ENCODE results near the gene RAD9A. TPM values are rescaled to one million over a fixed set of nuclear protein-coding genes. Genes with fewer than 3 reads are reported as not detected.
"Not testable (repeated sequence)": the region's sequence is repeated elsewhere in the genome, so short reads cannot be mapped to it uniquely, and the experiment has no call there.

The RAD9A gene
- total RNA-seq, 1 donor from 2014 or later, result 22.6 TPM

- Histone ChIP-seq H3K27me3 (no peaks in the 10 kb centered on the region), H3K4me3 (peak overlapping the region; percentile 75 to 90), H3K36me3 (no peaks in the 10 kb centered on the region), H3K9me3 (no peaks in the 10 kb centered on the region), H3K27ac (peak overlapping the region; percentile 90 to 98), H3K4me1 (peaks cover 9 to 40% of the 10 kb centered on the region in 2 donors)
- TF ChIP-seq, protein P1, sequence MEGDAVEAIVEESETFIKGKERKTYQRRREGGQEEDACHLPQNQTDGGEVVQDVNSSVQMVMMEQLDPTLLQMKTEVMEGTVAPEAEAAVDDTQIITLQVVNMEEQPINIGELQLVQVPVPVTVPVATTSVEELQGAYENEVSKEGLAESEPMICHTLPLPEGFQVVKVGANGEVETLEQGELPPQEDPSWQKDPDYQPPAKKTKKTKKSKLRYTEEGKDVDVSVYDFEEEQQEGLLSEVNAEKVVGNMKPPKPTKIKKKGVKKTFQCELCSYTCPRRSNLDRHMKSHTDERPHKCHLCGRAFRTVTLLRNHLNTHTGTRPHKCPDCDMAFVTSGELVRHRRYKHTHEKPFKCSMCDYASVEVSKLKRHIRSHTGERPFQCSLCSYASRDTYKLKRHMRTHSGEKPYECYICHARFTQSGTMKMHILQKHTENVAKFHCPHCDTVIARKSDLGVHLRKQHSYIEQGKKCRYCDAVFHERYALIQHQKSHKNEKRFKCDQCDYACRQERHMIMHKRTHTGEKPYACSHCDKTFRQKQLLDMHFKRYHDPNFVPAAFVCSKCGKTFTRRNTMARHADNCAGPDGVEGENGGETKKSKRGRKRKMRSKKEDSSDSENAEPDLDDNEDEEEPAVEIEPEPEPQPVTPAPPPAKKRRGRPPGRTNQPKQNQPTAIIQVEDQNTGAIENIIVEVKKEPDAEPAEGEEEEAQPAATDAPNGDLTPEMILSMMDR (IDR thresholded peaks at IDR 0.05), result no peak
- no peak for DNase-seq (ENCODE audit: low spot score in 2 of 2)
- intact Hi-C loops (cut with DNase I), result loop anchor here (2.0 kb wide), 1 partner anchor 19 kb away; no protein-coding TSS in a partner anchor
These were observed 29.7 kb downstream of the RAD9A start for GRCh38 chr11:67421430-67422031.

- Histone ChIP-seq H3K27ac (no peak overlapping the region), H3K9me3 (no peaks in the 10 kb centered on the region), H3K4me1 (peaks cover 9 to 33% of the 10 kb centered on the region in 2 donors), H3K36me3 (no peaks in the 10 kb centered on the region), H3K27me3 (no peaks in the 10 kb centered on the region), H3K4me3 (no peak overlapping the region)
- TF ChIP-seq, protein P1 (IDR thresholded peaks at IDR 0.05), result no peak
- intact Hi-C loops (cut with DNase I), result no loop called here
- no peak for DNase-seq (ENCODE audit: low spot score in 2 of 2)
These were observed 31.1 kb downstream of the RAD9A start for GRCh38 chr11:67422891-67423290.

- no peak overlapping the region for H3K27ac ChIP-seq
- no peaks in the 10 kb centered on the region for H3K36me3 ChIP-seq
- no peaks in the 10 kb centered on the region for H3K9me3 ChIP-seq
- peaks cover 9 to 28% of the 10 kb centered on the region in 2 donors for H3K4me1 ChIP-seq
- no peaks in the 10 kb centered on the region for H3K27me3 ChIP-seq
- no peak for DNase-seq (ENCODE audit: low spot score in 2 of 2)
- intact Hi-C loops (cut with DNase I), result no loop called here
- TF ChIP-seq, protein P1 (IDR thresholded peaks at IDR 0.05), result no peak
- H3K4me3 ChIP-seq, result no peak overlapping the region
These were observed 31.7 kb downstream of the RAD9A start for GRCh38 chr11:67423466-67423865.

DNA sequence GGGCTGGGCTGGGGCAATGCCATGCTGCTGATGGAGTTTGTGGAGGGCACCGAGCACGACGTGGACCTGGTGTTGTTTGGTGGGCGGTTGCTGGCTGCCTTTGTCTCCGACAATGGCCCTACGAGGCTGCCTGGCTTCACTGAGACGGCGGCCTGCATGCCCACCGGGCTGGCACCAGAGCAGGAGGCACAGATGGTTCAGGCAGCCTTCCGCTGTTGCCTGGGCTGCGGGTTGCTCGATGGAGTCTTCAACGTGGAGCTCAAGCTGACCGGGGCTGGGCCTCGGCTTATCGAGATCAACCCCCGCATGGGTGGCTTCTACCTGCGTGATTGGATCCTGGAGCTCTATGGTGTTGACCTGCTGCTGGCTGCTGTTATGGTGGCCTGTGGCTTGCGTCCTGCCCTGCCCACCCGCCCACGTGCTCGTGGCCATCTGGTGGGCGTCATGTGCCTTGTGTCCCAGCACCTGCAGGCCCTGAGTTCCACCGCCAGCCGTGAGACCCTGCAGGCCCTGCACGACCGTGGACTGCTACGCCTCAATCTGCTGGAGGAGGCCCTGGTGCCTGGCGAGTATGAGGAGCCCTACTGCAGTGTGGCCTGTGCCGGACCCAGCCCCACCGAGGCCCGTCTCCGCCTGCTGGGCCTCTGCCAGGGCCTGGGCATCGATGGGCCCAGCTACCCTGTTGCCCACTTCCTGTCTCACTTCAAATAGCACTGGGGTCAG, 32.3 kb downstream of the RAD9A start:
- Histone ChIP-seq H3K4me1 (peaks cover 9 to 25% of the 10 kb centered on the region in 2 donors), H3K27me3 (no peaks in the 10 kb centered on the region), H3K4me3 (no peak overlapping the region), H3K27ac (no peak overlapping the region), H3K36me3 (no peaks in the 10 kb centered on the region), H3K9me3 (no peaks in the 10 kb centered on the region)
- no peak for DNase-seq (ENCODE audit: low spot score in 2 of 2)
- TF ChIP-seq, protein P1 (IDR thresholded peaks at IDR 0.05), result no peak
- intact Hi-C loops (cut with DNase I), result no loop called here

DNA sequence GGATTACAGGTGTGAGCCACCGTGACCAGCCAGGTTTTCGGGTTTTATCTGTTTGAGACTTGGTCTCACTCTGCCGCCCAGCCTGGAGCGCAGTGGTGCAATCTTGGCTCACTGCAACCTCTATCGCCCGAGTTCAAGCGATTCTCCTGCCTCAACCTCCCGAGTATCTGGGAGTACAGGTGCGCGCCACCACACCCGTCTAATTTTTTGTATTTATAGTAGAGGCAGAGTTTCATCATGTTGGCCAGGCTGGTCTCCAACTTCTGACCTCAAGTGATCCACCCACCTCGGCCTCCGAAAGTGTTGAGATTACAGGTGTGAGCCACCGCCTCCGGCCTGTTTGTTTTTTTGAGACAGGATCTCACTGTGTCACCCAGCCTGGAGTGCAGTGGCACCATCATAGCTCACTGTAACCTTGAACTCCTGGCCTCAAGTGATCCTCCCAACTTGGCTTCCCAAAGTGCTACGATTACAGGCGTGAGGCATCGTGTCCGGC, 35.6 kb downstream of the RAD9A start:
- Histone ChIP-seq H3K36me3 (peaks cover 10 to 21% of the 10 kb centered on the region in 2 donors), H3K4me3 (peak overlapping the region; percentile 75 to 94), H3K4me1 (peaks cover 6 to 16% of the 10 kb centered on the region in 2 donors), H3K27ac (peak overlapping the region; percentile 61 to 80)
- DNase-seq (ENCODE audit: low spot score in 2 of 2); H3K27me3 ChIP-seq; H3K9me3 ChIP-seq: not testable (repeated sequence)
- intact Hi-C loops (cut with DNase I), result loop anchor here (5.0 kb wide), 1 partner anchor 35 kb away; the partner anchor contains the start of gene RAD9A
